IMR-90 (cell line): ENCODE data around the gene PPY. TPM values are rescaled to one million over a fixed set of nuclear protein-coding genes. Genes with fewer than 3 reads are reported as not detected.

ENCODE experiments used
- ATAC-seq: fragments of 200-7000 bp; cut with Tn5 transposase; 2 replicates; pipeline ENCODE4 v1.9.1; 2020; ENCODE audit warnings: low read depth, mild to moderate bottlenecking, moderate library complexity
- BruUV-seq: library from RNA; stranded (reverse); fragments of 400-500 nt; replicated peaks from 2 replicates; lab custom pipeline; 2021; lab: Mats Ljungman, UMichigan
- CTCF ChIA-PET: fragments of 300-600 bp; formaldehyde crosslinking; extraction: SDS; loops from one replicate; lab custom pipeline; 2021; ENCODE audit warnings: antibody characterized with exemption; lab: Yijun Ruan, JAX
- POLR2A ChIA-PET: fragments of 300-600 bp; sonication (Branson Sonifier 250); formaldehyde crosslinking; loops from one replicate; lab custom pipeline; 2022; ENCODE audit warnings: antibody characterized with exemption; ENCODE audit not compliant: unreplicated experiment; lab: Charles Lee
- DNase-seq: peaks from one replicate; pipeline ENCODE4 v3.0.0; 2013
- H2AFZ ChIP-seq: replicated peaks from 2 replicates; pipeline ENCODE3; 2013; ENCODE audit warnings: low read length, mild to moderate bottlenecking; ENCODE audit not compliant: poor library complexity
- H2AK5ac ChIP-seq: 2 replicates; pipeline ENCODE4 v1.6.1; 2013; ENCODE audit warnings: low read depth, low read length, inconsistent platforms
- H2AK9ac ChIP-seq: replicated peaks from 2 replicates; pipeline ENCODE3; 2013; ENCODE audit warnings: mild to moderate bottlenecking, low read depth, low read length, moderate library complexity; ENCODE audit not compliant: poor library complexity
- H2BK120ac ChIP-seq: 2 replicates; pipeline ENCODE4 v1.6.1; 2013; ENCODE audit warnings: low read depth, low read length, inconsistent platforms
- H2BK15ac ChIP-seq: 3 replicates; pipeline ENCODE4 v1.6.1; 2013; ENCODE audit warnings: low read depth, low read length, inconsistent platforms
- H2BK20ac ChIP-seq: 2 replicates; pipeline ENCODE4 v1.6.1; 2013; ENCODE audit warnings: low read depth, mild to moderate bottlenecking, inconsistent platforms, low read length, moderate library complexity
- H2BK5ac ChIP-seq: 2 replicates; pipeline ENCODE4 v1.6.1; 2013; ENCODE audit warnings: mild to moderate bottlenecking, low read depth, low read length, inconsistent platforms; ENCODE audit not compliant: poor library complexity, severe bottlenecking
- H3K14ac ChIP-seq: replicated peaks from 2 replicates; pipeline ENCODE4 v1.6.1; 2013; ENCODE audit warnings: low read depth, low read length, inconsistent platforms
- H3K18ac ChIP-seq: 2 replicates; pipeline ENCODE4 v1.6.1; 2013; ENCODE audit warnings: low read depth, low read length, control low read depth
- H3K23ac ChIP-seq: 2 replicates; pipeline ENCODE4 v1.6.1; 2013; ENCODE audit warnings: low read depth, low read length, inconsistent platforms
- H3K27ac ChIP-seq: 2 replicates; pipeline ENCODE4 v1.5.1; 2013; ENCODE audit warnings: mild to moderate bottlenecking, control low read depth, low read length; ENCODE audit not compliant: insufficient read depth
- H3K27me3 ChIP-seq: 2 replicates; pipeline ENCODE4 v1.6.1; 2013; ENCODE audit warnings: low read length; ENCODE audit not compliant: control insufficient read depth, insufficient read depth
- H3K36me3 ChIP-seq: 2 replicates; pipeline ENCODE4 v1.6.1; 2013; ENCODE audit warnings: low read length, mixed read lengths; ENCODE audit not compliant: control insufficient read depth, insufficient read depth
- H3K4ac ChIP-seq: 2 replicates; pipeline ENCODE4 v1.6.1; 2013; ENCODE audit warnings: low read depth, low read length, inconsistent platforms
- H3K4me1 ChIP-seq: 2 replicates; pipeline ENCODE4 v1.6.1; 2013; ENCODE audit warnings: low read length, mixed read lengths; ENCODE audit not compliant: control insufficient read depth, insufficient read depth
- H3K4me2 ChIP-seq: 2 replicates; pipeline ENCODE4 v1.6.1; 2013; ENCODE audit warnings: low read depth, mild to moderate bottlenecking, control low read depth, low read length, moderate library complexity
- H3K4me3 ChIP-seq: 2 replicates; pipeline ENCODE4 v1.5.1; 2013; ENCODE audit warnings: low read depth, mild to moderate bottlenecking, control low read depth, low read length, moderate library complexity; ENCODE audit not compliant: insufficient read depth
- H3K56ac ChIP-seq: 2 replicates; pipeline ENCODE4 v1.6.1; 2013; ENCODE audit warnings: low read length, inconsistent platforms; ENCODE audit not compliant: insufficient read depth; ENCODE audit errors: extremely low read depth
- H3K79me1 ChIP-seq, 2 experiments: 2 replicates each; pipeline ENCODE4 v1.6.1; 2013; ENCODE audit warnings: low read length in 2 of 2, inconsistent platforms in 1 of 2, low read depth in 1 of 2
- H3K9ac ChIP-seq: 2 replicates; pipeline ENCODE4 v1.6.1; 2013; ENCODE audit warnings: low read depth, low read length, control low read depth
- H3K9me1 ChIP-seq: 2 replicates; pipeline ENCODE4 v1.6.1; 2013; ENCODE audit warnings: low read length, inconsistent platforms; ENCODE audit not compliant: insufficient read depth
- H3K9me3 ChIP-seq: 2 replicates; pipeline ENCODE4 v1.6.1; 2013; ENCODE audit warnings: low read length; ENCODE audit not compliant: control insufficient read depth, insufficient read depth
- H4K20me1 ChIP-seq: 2 replicates; pipeline ENCODE4 v1.6.1; 2013; ENCODE audit warnings: low read length, inconsistent platforms; ENCODE audit not compliant: insufficient read depth
- H4K5ac ChIP-seq: 2 replicates; pipeline ENCODE4 v1.6.1; 2013; ENCODE audit warnings: mild to moderate bottlenecking, low read depth, low read length, control low read depth
- H4K8ac ChIP-seq, 2 experiments: 2 replicates each; pipeline ENCODE4 v1.6.1; 2013; ENCODE audit warnings: low read depth in 2 of 2, low read length in 2 of 2, control low read depth in 1 of 2, inconsistent platforms in 1 of 2
- H4K91ac ChIP-seq: 2 replicates; pipeline ENCODE4 v1.6.1; 2013; ENCODE audit warnings: low read depth, low read length, inconsistent platforms; ENCODE audit not compliant: insufficient read depth
- CEBPB ChIP-seq: IDR thresholded peaks from 2 replicates; pipeline ENCODE4 v1.6.1; 2012; ENCODE audit warnings: low read depth, low read length, improper control_type of control experiment
- MAZ ChIP-seq: IDR thresholded peaks from 2 replicates; pipeline ENCODE4 v1.6.1; 2012; ENCODE audit warnings: low read depth, mild to moderate bottlenecking, low read length, improper control_type of control experiment, moderate library complexity, borderline replicate concordance
- RCOR1 ChIP-seq: IDR thresholded peaks from 2 replicates; pipeline ENCODE4 v1.6.1; 2012; ENCODE audit warnings: mild to moderate bottlenecking, low read length, improper control_type of control experiment; ENCODE audit not compliant: insufficient replicate concordance
- WGBS, 2 experiments: methylation state at CpG; one replicate each; pipeline versions ENCODE4 v1.1.5 to v1.1.7; 2013; ENCODE audit warnings: missing lambda C conversion rate in 2 of 2; ENCODE audit not compliant: insufficient read length in 1 of 2; ENCODE audit errors: extremely low coverage in 2 of 2; 5-methylcytosine and 5-hydroxymethylcytosine counted together
- dilution Hi-C: fragments of 300-500 bp; cut with HindIII; formaldehyde crosslinking; loops from one replicate; pipeline ENCODE4 v1.14.3; 2018; ENCODE audit warnings: low sequenced_read_pairs; ENCODE audit not compliant: unreplicated experiment
- in situ Hi-C: fragments of 300-500 bp; cut with MboI; formaldehyde crosslinking; loops from 3 replicates; pipeline ENCODE4 v1.14.3; 2019; ENCODE audit warnings: low sequenced_read_pairs, inconsistent platforms, mixed read lengths
- intact Hi-C: fragments of 100-400 bp; cut with micrococcal nuclease; formaldehyde crosslinking; loops from 2 replicates; pipeline ENCODE4 v1.10.0; 2022
- polyA plus RNA-seq, 3 experiments: library from polyadenylated mRNA; depleted of rRNA; stranded (reverse); fragments of >200 nt; gene quantifications; 2 replicates each; pipeline ENCODE4 v1.2.3, GENCODE V29; 2012; ENCODE audit warnings: low replicate concordance in 1 of 3
- total RNA-seq: library from RNA; depleted of rRNA; stranded (reverse); fragments of >200 nt; gene quantifications from 2 replicates; pipeline ENCODE4 v1.2.3, GENCODE V29; 2012

Gene PPY
- total and polyA plus RNA-seq, 2 of the 4 experiments (the other 2 are of a cell fraction), result not detected

DNA sequence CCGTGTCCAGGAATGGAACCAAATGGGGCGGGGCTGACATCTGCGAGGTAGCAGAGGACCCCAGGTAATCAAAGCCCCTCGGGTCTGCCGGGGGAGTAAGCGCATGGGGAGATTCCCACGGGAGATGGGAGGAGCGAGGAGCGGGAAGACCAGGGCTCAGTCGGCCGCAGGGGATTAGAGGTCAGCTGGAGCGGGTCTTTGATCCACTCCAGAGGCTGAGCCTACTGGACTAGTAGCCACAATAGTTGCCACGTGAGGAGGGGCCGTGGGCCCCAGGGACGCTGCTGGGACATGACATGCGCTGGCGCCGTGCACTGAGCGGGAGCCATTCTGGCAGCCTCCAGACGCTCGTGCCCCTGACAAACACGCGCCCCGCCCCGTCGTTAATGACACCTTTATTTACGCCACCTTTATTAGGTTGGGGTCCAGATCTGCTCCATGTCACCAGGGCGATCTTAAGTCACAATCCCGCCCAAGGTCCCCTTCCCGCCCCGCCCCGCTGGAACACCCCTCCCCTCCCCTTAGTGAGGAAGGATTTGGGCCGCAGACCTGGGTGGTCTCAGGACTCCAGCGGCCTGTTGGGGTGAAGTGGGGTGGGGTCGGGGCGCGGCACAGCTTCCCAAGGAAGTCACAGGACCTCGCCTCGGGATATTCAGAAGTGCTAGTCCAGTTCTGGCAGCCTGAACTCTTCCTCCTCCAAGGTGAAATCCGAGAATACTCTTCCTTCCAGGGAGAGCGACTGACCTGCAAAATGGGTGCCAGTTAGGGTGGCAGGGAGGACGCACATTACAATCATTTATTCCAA, 15.0 kb downstream of the PPY start (continued):
- TF ChIP-seq MAZ, result no peak

- Histone ChIP-seq H2BK120ac (no peak overlapping the region), H3K9ac (no peak overlapping the region), H3K4me3 (no peak overlapping the region), H3K4me2 (no peak overlapping the region), H2BK5ac (no peak overlapping the region), H3K9me1 (no peaks in the 10 kb centered on the region), H3K79me1 (no peaks in the 10 kb centered on the region), H3K27ac (no peak overlapping the region), H4K5ac (no peak overlapping the region), H2AK5ac (no peak overlapping the region), H4K91ac (no peak overlapping the region), H3K14ac (no peak overlapping the region), H2BK20ac (no peak overlapping the region), H3K18ac (no peak overlapping the region), H3K4ac (no peak overlapping the region), H3K4me1 (no peaks in the 10 kb centered on the region), H3K27me3 (peaks cover 75% of the 10 kb centered on the region), H2AFZ (no peak overlapping the region), H4K8ac (no peak overlapping the region), H4K20me1 (no peaks in the 10 kb centered on the region), H3K23ac (no peak overlapping the region), H3K9me3 (no peaks in the 10 kb centered on the region), H2AK9ac (no peak overlapping the region), H2BK15ac (no peak overlapping the region), H3K56ac (no peak overlapping the region), H3K36me3 (no peaks in the 10 kb centered on the region)
- in situ Hi-C loops, result no loop called here
- POLR2A ChIA-PET, result no interaction called here
- BruUV-seq, result no TSS peak
- CTCF ChIA-PET, result interaction anchor here (2.1 kb wide), 1 partner anchor 14 kb away, joined by 10 read pairs; no protein-coding TSS in a partner anchor
- dilution Hi-C loops, result no loop called here
- no peak for TF ChIP-seq RCOR1
- TF ChIP-seq CEBPB, result peak; percentile 21; the same call in 1 of the 2 replicates
- DNase-seq (no peak), ATAC-seq (no peak)
- intact Hi-C loops, result no loop called here
- WGBS, 2 experiments, result 56% methylated on average over 1 of the region's 2 CpGs; no CpG with 5 or more reads in 1 of the 2 experiments
These were observed 17.7 kb downstream of the PPY start for GRCh38 chr17:43924558-43924957.
